ENCODE results near the gene PLK4. TPM values are rescaled to one million over a fixed set of nuclear protein-coding genes. Genes with fewer than 3 reads are reported as not detected.

The PLK4 gene
- total and polyA plus RNA-seq, 3 donors from 2014 or later: 22.2 to 36.0 (median 31.3) TPM

DNA sequence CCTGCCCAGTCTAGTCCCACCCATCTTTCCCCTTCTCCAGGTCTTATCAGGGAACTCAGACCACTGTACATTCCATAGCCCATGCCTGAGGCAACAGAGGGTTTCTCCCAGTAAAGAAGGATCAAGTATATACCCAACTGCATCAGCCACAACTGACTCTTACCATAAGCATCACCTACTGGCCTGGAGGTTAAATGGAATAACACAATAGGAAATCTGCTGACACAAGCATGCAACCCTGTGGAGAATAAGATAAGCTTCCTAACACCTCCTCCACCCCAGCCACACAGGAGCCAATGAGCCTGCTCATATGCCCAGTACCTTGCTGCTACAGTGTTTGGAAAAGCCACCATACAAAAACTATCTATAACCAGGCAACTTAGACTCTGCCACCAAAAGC lies 34.6 kb upstream of the PLK4 start:
- intact Hi-C loops (cut with DNase I; ENCODE audit: low total_unique reads): no loop called here
- no peaks in the 10 kb centered on the region for H3K9me3 ChIP-seq
- H3K4me1 ChIP-seq: no peaks in the 10 kb centered on the region
- no peak overlapping the region for H3K4me3 ChIP-seq
- H3K36me3 ChIP-seq (ENCODE audit: low read depth, missing control alignments): no peaks in the 10 kb centered on the region
- no peak for DNase-seq
- no peaks in the 10 kb centered on the region for H3K27me3 ChIP-seq
- no peak for TF ChIP-seq POLR2A (IDR thresholded peaks at IDR 0.05)
- TF ChIP-seq, protein P1, sequence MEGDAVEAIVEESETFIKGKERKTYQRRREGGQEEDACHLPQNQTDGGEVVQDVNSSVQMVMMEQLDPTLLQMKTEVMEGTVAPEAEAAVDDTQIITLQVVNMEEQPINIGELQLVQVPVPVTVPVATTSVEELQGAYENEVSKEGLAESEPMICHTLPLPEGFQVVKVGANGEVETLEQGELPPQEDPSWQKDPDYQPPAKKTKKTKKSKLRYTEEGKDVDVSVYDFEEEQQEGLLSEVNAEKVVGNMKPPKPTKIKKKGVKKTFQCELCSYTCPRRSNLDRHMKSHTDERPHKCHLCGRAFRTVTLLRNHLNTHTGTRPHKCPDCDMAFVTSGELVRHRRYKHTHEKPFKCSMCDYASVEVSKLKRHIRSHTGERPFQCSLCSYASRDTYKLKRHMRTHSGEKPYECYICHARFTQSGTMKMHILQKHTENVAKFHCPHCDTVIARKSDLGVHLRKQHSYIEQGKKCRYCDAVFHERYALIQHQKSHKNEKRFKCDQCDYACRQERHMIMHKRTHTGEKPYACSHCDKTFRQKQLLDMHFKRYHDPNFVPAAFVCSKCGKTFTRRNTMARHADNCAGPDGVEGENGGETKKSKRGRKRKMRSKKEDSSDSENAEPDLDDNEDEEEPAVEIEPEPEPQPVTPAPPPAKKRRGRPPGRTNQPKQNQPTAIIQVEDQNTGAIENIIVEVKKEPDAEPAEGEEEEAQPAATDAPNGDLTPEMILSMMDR (IDR thresholded peaks at IDR 0.05): no peak
- H3K27ac ChIP-seq: no peak overlapping the region

DNA sequence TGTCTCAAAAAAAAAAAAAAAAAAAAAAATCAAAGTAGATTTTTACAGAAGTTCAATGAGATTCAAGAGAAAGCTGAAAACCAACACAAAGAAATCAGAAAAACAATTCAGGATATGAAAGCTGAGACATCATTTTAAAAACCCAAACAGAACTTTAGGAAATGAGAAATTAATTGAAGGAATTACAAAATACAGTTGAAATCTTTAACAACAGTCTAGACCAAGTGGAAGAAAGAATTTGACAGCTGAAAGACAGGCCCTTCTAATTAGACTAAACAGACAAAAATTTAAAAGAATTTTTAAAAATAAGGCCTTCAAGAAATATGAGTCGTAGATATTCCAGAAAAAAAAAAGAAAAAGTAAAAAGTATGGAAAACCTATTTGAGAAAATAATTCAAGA lies 33.9 kb upstream of the PLK4 start:
- WGBS, 2 donors: 88 to 92% methylated on average over 1 of the region's 1 CpG
- Histone ChIP-seq H3K27me3 (no peaks in the 10 kb centered on the region), H3K4me3 (no peak overlapping the region), H3K36me3 (ENCODE audit: low read depth, missing control alignments) (no peaks in the 10 kb centered on the region), H3K9me3 (no peaks in the 10 kb centered on the region), H3K27ac (no peak overlapping the region), H3K4me1 (no peaks in the 10 kb centered on the region)
- DNase-seq: no peak
- intact Hi-C loops (cut with DNase I; ENCODE audit: low total_unique reads): no loop called here
- TF ChIP-seq POLR2A (IDR thresholded peaks at IDR 0.05): no peak
- TF ChIP-seq, protein P1 (IDR thresholded peaks at IDR 0.05): no peak

DNA sequence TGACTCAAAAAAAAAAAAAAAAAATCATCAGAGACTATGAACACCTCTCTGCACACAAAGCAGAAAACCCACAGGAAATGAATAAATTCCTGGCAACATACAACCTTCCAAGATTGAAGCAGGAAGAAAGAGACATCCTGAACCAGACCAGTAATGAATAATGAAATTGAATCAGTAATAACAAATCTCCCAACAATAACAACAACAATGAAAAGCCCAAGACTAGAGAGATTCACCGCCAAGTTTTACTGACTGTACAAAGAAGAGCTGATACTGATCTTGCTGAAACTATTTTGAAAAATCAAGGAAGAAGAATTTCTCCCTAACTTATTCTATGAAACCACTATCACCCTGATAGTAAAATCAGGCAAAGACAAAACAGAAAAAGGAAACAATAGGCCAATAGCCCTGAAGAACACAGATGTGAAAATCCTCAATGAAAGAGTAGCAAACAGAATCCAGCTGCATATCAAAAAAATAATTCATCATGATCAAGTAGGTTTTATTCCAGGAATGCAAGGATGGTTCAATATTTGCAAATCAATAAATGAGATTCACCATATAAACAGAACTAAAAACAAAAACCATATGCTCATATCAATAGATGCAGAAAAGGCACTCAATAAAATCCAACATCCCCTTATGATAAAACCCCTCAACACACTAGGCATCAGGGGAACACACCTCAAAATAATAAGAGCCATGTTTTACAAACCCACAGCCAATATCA lies 31.0 kb upstream of the PLK4 start:
- WGBS, 2 donors: 91 to 100% methylated on average over 1 of the region's 1 CpG
- intact Hi-C loops (cut with DNase I; ENCODE audit: low total_unique reads): no loop called here
- no peak for DNase-seq

DNA sequence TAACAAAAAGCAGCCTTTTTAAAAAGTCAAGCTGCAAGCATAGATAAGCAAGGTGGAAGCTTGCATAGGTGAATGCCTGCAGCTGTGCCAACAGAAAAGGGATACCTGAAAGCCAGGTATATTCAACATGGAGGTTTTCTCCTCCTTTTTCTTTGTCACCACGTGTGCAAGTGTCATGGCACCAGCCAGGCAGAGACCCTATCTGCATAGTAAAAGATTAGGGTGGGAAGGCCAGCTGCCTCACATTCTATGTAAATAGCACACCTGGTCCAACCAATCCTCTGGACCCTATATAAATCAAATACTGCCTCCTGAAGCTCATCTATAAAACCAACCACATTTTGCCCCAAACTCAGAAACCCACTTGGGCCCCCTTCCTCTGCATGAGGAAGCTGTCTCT lies 28.0 kb upstream of the PLK4 start:
- intact Hi-C loops (cut with DNase I; ENCODE audit: low total_unique reads): no loop called here
- WGBS, 2 donors: 22 to 58% methylated on average over 1 of the region's 1 CpG
- Histone ChIP-seq H3K27me3 (no peaks in the 10 kb centered on the region), H3K4me1 (no peaks in the 10 kb centered on the region), H3K27ac (no peak overlapping the region), H3K4me3 (no peak overlapping the region), H3K36me3 (ENCODE audit: low read depth, missing control alignments) (no peaks in the 10 kb centered on the region), H3K9me3 (no peaks in the 10 kb centered on the region)
- no peak for DNase-seq
- TF ChIP-seq POLR2A (IDR thresholded peaks at IDR 0.05): no peak
- TF ChIP-seq, protein P1 (IDR thresholded peaks at IDR 0.05): no peak

More for the DNA sequence above, 31.0 kb upstream of the PLK4 start:
- Histone ChIP-seq H3K27me3 (no peaks in the 10 kb centered on the region), H3K9me3 (no peaks in the 10 kb centered on the region), H3K27ac (no peak overlapping the region), H3K4me1 (no peaks in the 10 kb centered on the region), H3K36me3 (ENCODE audit: low read depth, missing control alignments) (no peaks in the 10 kb centered on the region), H3K4me3 (no peak overlapping the region)
- TF ChIP-seq, protein P1 (IDR thresholded peaks at IDR 0.05): no peak
- TF ChIP-seq POLR2A (IDR thresholded peaks at IDR 0.05): no peak

DNA sequence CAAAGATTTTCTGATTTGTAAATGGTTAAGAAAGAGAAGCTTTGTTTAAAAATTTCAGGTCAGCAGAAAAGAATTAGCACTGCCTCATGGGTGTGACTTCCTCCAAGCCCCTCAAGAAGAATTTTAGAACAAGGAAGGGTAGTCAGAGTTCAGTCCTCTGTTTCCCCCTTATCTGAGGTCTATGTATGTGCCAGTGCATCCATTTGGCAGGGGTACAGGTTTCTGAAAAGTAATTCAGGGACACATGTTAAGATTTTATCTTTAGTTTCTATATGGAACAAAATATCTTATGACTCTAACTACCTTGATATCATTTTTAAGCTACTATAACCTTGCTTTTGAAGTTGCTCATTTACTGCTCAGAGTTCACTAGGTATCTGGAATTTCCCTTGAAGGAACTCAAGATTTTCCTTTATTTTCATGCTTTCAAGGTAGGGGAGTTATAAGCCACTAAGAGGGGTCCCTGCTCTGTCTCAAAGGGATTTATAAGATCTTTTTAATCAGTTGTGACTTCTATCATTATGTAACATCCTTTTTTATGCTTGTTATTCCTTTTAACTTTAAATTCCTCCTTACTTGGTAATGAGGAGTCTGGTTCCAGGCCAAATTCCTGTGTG lies 24.4 kb upstream of the PLK4 start:
- DNase-seq: no peak
- H3K27me3 ChIP-seq: no peaks in the 10 kb centered on the region
- intact Hi-C loops (cut with DNase I; ENCODE audit: low total_unique reads): no loop called here
- no peak overlapping the region for H3K27ac ChIP-seq
- no peaks in the 10 kb centered on the region for H3K36me3 ChIP-seq (ENCODE audit: low read depth, missing control alignments)
- no peaks in the 10 kb centered on the region for H3K4me1 ChIP-seq
- no peak overlapping the region for H3K4me3 ChIP-seq
- no peak for TF ChIP-seq POLR2A (IDR thresholded peaks at IDR 0.05)
- TF ChIP-seq, protein P1 (IDR thresholded peaks at IDR 0.05): no peak
- H3K9me3 ChIP-seq: no peaks in the 10 kb centered on the region
